BLaER1 (cell line): ENCODE data around the gene CCL8.

Experiments used
- H3K27ac ChIP-seq: shearing (Covaris generic); formaldehyde crosslinking; 2 replicates; pipeline ENCODE4 v1.8.1; 2022
- H3K27me3 ChIP-seq: shearing (Covaris generic); formaldehyde crosslinking; 2 replicates; pipeline ENCODE4 v1.8.1; 2022
- H3K36me3 ChIP-seq: shearing (Covaris generic); formaldehyde crosslinking; 2 replicates; pipeline ENCODE4 v1.8.1; 2022
- H3K4me1 ChIP-seq: shearing (Covaris generic); formaldehyde crosslinking; 2 replicates; pipeline ENCODE4 v1.8.1; 2022
- H3K4me2 ChIP-seq: shearing (Covaris generic); formaldehyde crosslinking; 2 replicates; pipeline ENCODE4 v1.8.1; 2022
- H3K4me3 ChIP-seq: shearing (Covaris generic); formaldehyde crosslinking; 2 replicates; pipeline ENCODE4 v1.8.1; 2022
- H3K9ac ChIP-seq: shearing (Covaris generic); formaldehyde crosslinking; 2 replicates; pipeline ENCODE4 v1.8.1; 2022
- H3K9me3 ChIP-seq: shearing (Covaris generic); formaldehyde crosslinking; 2 replicates; pipeline ENCODE4 v1.8.1; 2022
- H4K20me1 ChIP-seq: shearing (Covaris generic); formaldehyde crosslinking; 2 replicates; pipeline ENCODE4 v1.8.1; 2022
- Cebpa-rat ChIP-seq: shearing (Covaris generic); IDR thresholded peaks from 2 replicates; pipeline ENCODE4 v1.8.1; 2022

Gene CCL8

GRCh38 chr17:34349751-34350150 lies 30.5 kb downstream of the CCL8 start:
- no peaks in the 10 kb centered on the region for H3K27me3 ChIP-seq
- no peak for TF ChIP-seq Cebpa-rat
- H3K27ac ChIP-seq = no peak overlapping the region
- H3K4me3 ChIP-seq = no peak overlapping the region
- H3K4me1 ChIP-seq = no peaks in the 10 kb centered on the region
- no peak overlapping the region for H3K4me2 ChIP-seq
- H3K9me3 ChIP-seq = no peaks in the 10 kb centered on the region
- no peaks in the 10 kb centered on the region for H3K36me3 ChIP-seq
- no peak overlapping the region for H3K9ac ChIP-seq
- H4K20me1 ChIP-seq = no peaks in the 10 kb centered on the region

- Histone ChIP-seq H3K4me1 (no peaks in the 10 kb centered on the region), H3K9me3 (no peaks in the 10 kb centered on the region), H3K4me3 (no peak overlapping the region), H3K27ac (no peak overlapping the region), H3K9ac (no peak overlapping the region), H3K27me3 (no peaks in the 10 kb centered on the region), H4K20me1 (no peaks in the 10 kb centered on the region), H3K36me3 (no peaks in the 10 kb centered on the region), H3K4me2 (no peak overlapping the region)
- no peak for TF ChIP-seq Cebpa-rat
Measured at GRCh38 chr17:34351096-34351495, 31.9 kb downstream of the CCL8 start.

GRCh38 chr17:34352191-34352590 lies 33.0 kb downstream of the CCL8 start:
- no peak for TF ChIP-seq Cebpa-rat
- Histone ChIP-seq H3K36me3 (no peaks in the 10 kb centered on the region), H3K4me2 (no peak overlapping the region), H4K20me1 (no peaks in the 10 kb centered on the region), H3K27me3 (no peaks in the 10 kb centered on the region), H3K9ac (no peak overlapping the region), H3K4me3 (no peak overlapping the region), H3K27ac (no peak overlapping the region), H3K4me1 (no peaks in the 10 kb centered on the region), H3K9me3 (no peaks in the 10 kb centered on the region)

GRCh38 chr17:34354637-34355036 lies 35.4 kb downstream of the CCL8 start:
- no peak overlapping the region for H3K9ac ChIP-seq
- no peaks in the 10 kb centered on the region for H4K20me1 ChIP-seq
- H3K4me2 ChIP-seq = no peak overlapping the region
- no peaks in the 10 kb centered on the region for H3K9me3 ChIP-seq
- no peaks in the 10 kb centered on the region for H3K27me3 ChIP-seq
- peaks cover 3% of the 10 kb centered on the region for H3K4me1 ChIP-seq
- no peaks in the 10 kb centered on the region for H3K36me3 ChIP-seq
- H3K4me3 ChIP-seq = no peak overlapping the region
- no peak for TF ChIP-seq Cebpa-rat
- H3K27ac ChIP-seq = no peak overlapping the region

- no peaks in the 10 kb centered on the region for H3K9me3 ChIP-seq
- no peaks in the 10 kb centered on the region for H3K27me3 ChIP-seq
- no peak within 1 kb of the TSS for H3K27ac ChIP-seq
- no peaks in the 10 kb centered on the region for H3K36me3 ChIP-seq
- no peaks in the 10 kb centered on the region for H4K20me1 ChIP-seq
- peaks cover 19% of the 10 kb centered on the region for H3K4me1 ChIP-seq
- TF ChIP-seq Cebpa-rat = no peak
- H3K4me2 ChIP-seq = no peak within 1 kb of the TSS
- no peak within 1 kb of the TSS for H3K4me3 ChIP-seq
- H3K9ac ChIP-seq = no peak within 1 kb of the TSS
Measured at GRCh38 chr17:34356194-34356593, 37.0 kb downstream of the CCL8 start, which contains the start of gene CCL13. TSS of gene CCL13 (plus strand) at chr17:34356480. CDS start at chr17:34356527, 47 bp downstream.

GRCh38 chr17:34357398-34357797 lies 38.2 kb downstream of the CCL8 start:
- Histone ChIP-seq H4K20me1 (no peaks in the 10 kb centered on the region), H3K4me3 (no peak overlapping the region), H3K27me3 (no peaks in the 10 kb centered on the region), H3K27ac (no peak overlapping the region), H3K9ac (no peak overlapping the region), H3K4me1 (peaks cover 31% of the 10 kb centered on the region), H3K4me2 (no peak overlapping the region), H3K9me3 (no peaks in the 10 kb centered on the region), H3K36me3 (no peaks in the 10 kb centered on the region)
- no peak for TF ChIP-seq Cebpa-rat

- H4K20me1 ChIP-seq = no peaks in the 10 kb centered on the region
Measured at GRCh38 chr17:34358631-34359030, 39.4 kb downstream of the CCL8 start.

GRCh38 chr17:34360601-34361270 lies 41.5 kb downstream of the CCL8 start:
- no peak for TF ChIP-seq Cebpa-rat
- H3K27me3 ChIP-seq = no peaks in the 10 kb centered on the region
- peak overlapping the region; percentile 60 for H3K4me2 ChIP-seq
- no peaks in the 10 kb centered on the region for H3K9me3 ChIP-seq
- peaks cover 64% of the 10 kb centered on the region for H3K4me1 ChIP-seq
- H3K36me3 ChIP-seq = no peaks in the 10 kb centered on the region
- no peak overlapping the region for H3K4me3 ChIP-seq
- H3K9ac ChIP-seq = peak overlapping the region; percentile 18; the same call in 1 of the 2 replicates
- peak overlapping the region; percentile 33 for H3K27ac ChIP-seq
- H4K20me1 ChIP-seq = no peaks in the 10 kb centered on the region

More at GRCh38 chr17:34358631-34359030, 39.4 kb downstream of the CCL8 start:
- no peak overlapping the region for H3K27ac ChIP-seq
- no peak for TF ChIP-seq Cebpa-rat
- H3K4me2 ChIP-seq = no peak overlapping the region
- H3K4me3 ChIP-seq = no peak overlapping the region
- no peak overlapping the region for H3K9ac ChIP-seq
- peaks cover 43% of the 10 kb centered on the region for H3K4me1 ChIP-seq
- H3K27me3 ChIP-seq = no peaks in the 10 kb centered on the region
- no peaks in the 10 kb centered on the region for H3K9me3 ChIP-seq
- no peaks in the 10 kb centered on the region for H3K36me3 ChIP-seq

- Histone ChIP-seq H3K4me2 (peak overlapping the region; percentile 60), H4K20me1 (no peaks in the 10 kb centered on the region), H3K9ac (no peak overlapping the region), H3K36me3 (no peaks in the 10 kb centered on the region), H3K4me1 (peaks cover 73% of the 10 kb centered on the region), H3K9me3 (no peaks in the 10 kb centered on the region), H3K27ac (no peak overlapping the region), H3K27me3 (no peaks in the 10 kb centered on the region), H3K4me3 (no peak overlapping the region)
- no peak for TF ChIP-seq Cebpa-rat
Measured at GRCh38 chr17:34361478-34362061, 42.3 kb downstream of the CCL8 start.

- H3K9me3 ChIP-seq = no peaks in the 10 kb centered on the region
- H3K36me3 ChIP-seq = no peaks in the 10 kb centered on the region
- TF ChIP-seq Cebpa-rat = no peak
- H3K4me1 ChIP-seq = peaks cover 89% of the 10 kb centered on the region
- peak within 1 kb of the TSS; percentile 69 for H3K4me2 ChIP-seq
- no peak within 1 kb of the TSS for H3K4me3 ChIP-seq
- peak within 1 kb of the TSS; percentile 13; the same call in 1 of the 2 replicates for H3K9ac ChIP-seq
- peak within 1 kb of the TSS; percentile 56 for H3K27ac ChIP-seq
- H3K27me3 ChIP-seq = no peaks in the 10 kb centered on the region
- no peaks in the 10 kb centered on the region for H4K20me1 ChIP-seq
Measured at GRCh38 chr17:34363183-34363661, 44.0 kb downstream of the CCL8 start, which contains the start of gene CCL1. TSS of gene CCL1 (minus strand) at chr17:34363233. CDS start at chr17:34363161, 72 bp downstream.
